ENCODE data around the gene ZNF614.
"Not testable (repeated sequence)": the region's sequence is repeated elsewhere in the genome, so short reads cannot be mapped to it uniquely, and the experiment has no call there.

DNA sequence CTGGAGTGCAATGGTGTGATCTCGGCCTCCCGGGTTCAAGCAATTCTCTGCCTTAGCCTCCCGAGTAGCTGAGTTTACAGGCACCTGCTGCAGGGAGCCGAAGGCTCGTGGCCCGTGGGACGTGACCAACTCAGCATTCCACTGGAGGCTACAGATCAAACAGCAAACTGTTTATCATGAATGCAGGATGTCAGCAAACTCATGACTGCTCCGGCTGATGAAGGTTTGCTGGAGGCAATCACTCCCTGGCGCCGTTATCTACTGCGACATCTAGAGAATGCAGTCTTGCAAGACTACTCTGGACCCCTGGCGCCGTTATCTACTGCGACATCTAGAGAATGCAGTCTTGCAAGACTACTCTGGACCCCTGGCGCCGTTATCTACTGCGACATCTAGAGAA lies 52.4 kb downstream of the ZNF614 start:
- TF ChIP-seq CTCF (IDR thresholded peaks at IDR 0.05; ENCODE audit: insufficient read depth, low read depth, low read length); EZH2 (IDR thresholded peaks at IDR 0.05; ENCODE audit: insufficient read depth, low read length): not testable (repeated sequence)
